ENCODE data around the gene MRFAP1.

DNA sequence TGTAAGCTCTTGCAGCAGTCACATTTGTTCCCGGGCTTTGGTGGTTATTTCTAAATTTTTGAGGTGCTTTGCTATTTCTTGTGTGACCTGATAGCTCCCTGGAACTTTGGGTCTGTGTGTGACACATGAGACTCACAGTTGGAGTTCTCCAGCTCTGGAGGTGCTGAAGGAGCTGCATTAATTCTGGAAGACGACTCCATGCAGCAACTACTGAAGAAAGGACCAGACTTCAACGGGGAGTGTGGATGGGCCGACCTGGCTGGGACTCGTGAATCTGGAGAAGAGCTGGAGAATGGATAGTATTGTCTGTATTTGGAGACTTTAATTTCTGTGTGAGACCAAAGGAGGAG is 1.5 kb downstream of the MRFAP1 start:
- TF ChIP-seq POLR2A (IDR thresholded peaks at IDR 0.05; ENCODE audit: low read depth, low read length) (no peak), TAF1 (IDR thresholded peaks at IDR 0.05; ENCODE audit: borderline replicate concordance, low read depth, low read length) (no peak)
